BLaER1 (cell line): Measurements from ENCODE around the gene SBF2.
"Not testable (repeated sequence)": the region's sequence is repeated elsewhere in the genome, so short reads cannot be mapped to it uniquely, and the experiment has no call there.

Experiments
- H3K27ac ChIP-seq: shearing (Covaris generic); formaldehyde crosslinking; 2 replicates; pipeline ENCODE4 v1.8.1; 2022
- H3K27me3 ChIP-seq: shearing (Covaris generic); formaldehyde crosslinking; 2 replicates; pipeline ENCODE4 v1.8.1; 2022
- H3K36me3 ChIP-seq: shearing (Covaris generic); formaldehyde crosslinking; 2 replicates; pipeline ENCODE4 v1.8.1; 2022
- H3K4me1 ChIP-seq: shearing (Covaris generic); formaldehyde crosslinking; 2 replicates; pipeline ENCODE4 v1.8.1; 2022
- H3K4me2 ChIP-seq: shearing (Covaris generic); formaldehyde crosslinking; 2 replicates; pipeline ENCODE4 v1.8.1; 2022
- H3K4me3 ChIP-seq: shearing (Covaris generic); formaldehyde crosslinking; 2 replicates; pipeline ENCODE4 v1.8.1; 2022
- H3K9ac ChIP-seq: shearing (Covaris generic); formaldehyde crosslinking; 2 replicates; pipeline ENCODE4 v1.8.1; 2022
- H3K9me3 ChIP-seq: shearing (Covaris generic); formaldehyde crosslinking; 2 replicates; pipeline ENCODE4 v1.8.1; 2022
- H4K20me1 ChIP-seq: shearing (Covaris generic); formaldehyde crosslinking; 2 replicates; pipeline ENCODE4 v1.8.1; 2022
- Cebpa-rat ChIP-seq: shearing (Covaris generic); IDR thresholded peaks from 2 replicates; pipeline ENCODE4 v1.8.1; 2022

The SBF2 gene

GRCh38 chr11:10004526-10005113 lies 289.4 kb downstream of the SBF2 start:
- Histone ChIP-seq H3K9ac (no peak overlapping the region), H3K36me3 (no peaks in the 10 kb centered on the region), H3K27ac (no peak overlapping the region), H3K4me2 (no peak overlapping the region), H3K4me3 (no peak overlapping the region), H3K27me3 (no peaks in the 10 kb centered on the region), H4K20me1 (no peaks in the 10 kb centered on the region), H3K4me1 (no peaks in the 10 kb centered on the region), H3K9me3 (peaks cover 29% of the 10 kb centered on the region)
- no peak for TF ChIP-seq Cebpa-rat

- Histone ChIP-seq H4K20me1 (no peaks in the 10 kb centered on the region), H3K9ac (no peak overlapping the region), H3K4me2 (no peak overlapping the region), H3K36me3 (no peaks in the 10 kb centered on the region), H3K9me3 (peaks cover 12% of the 10 kb centered on the region), H3K27ac (no peak overlapping the region), H3K4me3 (no peak overlapping the region), H3K27me3 (no peaks in the 10 kb centered on the region), H3K4me1 (no peaks in the 10 kb centered on the region)
- TF ChIP-seq Cebpa-rat, result no peak
Measured at GRCh38 chr11:10002221-10002620, 291.8 kb downstream of the SBF2 start.

- Histone ChIP-seq H4K20me1 (no peaks in the 10 kb centered on the region), H3K4me2 (no peak overlapping the region), H3K9me3 (peaks cover 12% of the 10 kb centered on the region), H3K27me3 (no peaks in the 10 kb centered on the region), H3K4me1 (peaks cover 4% of the 10 kb centered on the region), H3K36me3 (no peaks in the 10 kb centered on the region), H3K9ac (no peak overlapping the region), H3K27ac (no peak overlapping the region), H3K4me3 (no peak overlapping the region)
- TF ChIP-seq Cebpa-rat, result no peak
Measured at GRCh38 chr11:9992306-9992705, 301.7 kb downstream of the SBF2 start.

- peaks cover 12% of the 10 kb centered on the region for H3K9me3 ChIP-seq
- TF ChIP-seq Cebpa-rat, result no peak
- no peak overlapping the region for H3K4me2 ChIP-seq
Measured at GRCh38 chr11:9990221-9990973, 303.6 kb downstream of the SBF2 start.

GRCh38 chr11:9987303-9987702 lies 306.7 kb downstream of the SBF2 start:
- not testable (repeated sequence) for H3K27me3 ChIP-seq, H3K4me3 ChIP-seq, H3K36me3 ChIP-seq, H3K9ac ChIP-seq, H4K20me1 ChIP-seq
- H3K4me2 ChIP-seq, result peak overlapping the region; percentile 51
- H3K27ac ChIP-seq, result peak overlapping the region; percentile 37
- H3K9me3 ChIP-seq, result peaks cover 31% of the 10 kb centered on the region
- H3K4me1 ChIP-seq, result peaks cover 23% of the 10 kb centered on the region

More at GRCh38 chr11:9990221-9990973, 303.6 kb downstream of the SBF2 start:
- H3K27me3 ChIP-seq, result no peaks in the 10 kb centered on the region
- no peaks in the 10 kb centered on the region for H3K36me3 ChIP-seq
- no peak overlapping the region for H3K4me3 ChIP-seq
- no peak overlapping the region for H3K27ac ChIP-seq
- H3K9ac ChIP-seq, result no peak overlapping the region
- no peaks in the 10 kb centered on the region for H4K20me1 ChIP-seq
- H3K4me1 ChIP-seq, result peaks cover 21% of the 10 kb centered on the region

GRCh38 chr11:9982796-9983579 lies 311.0 kb downstream of the SBF2 start:
- H3K36me3 ChIP-seq, result no peaks in the 10 kb centered on the region
- peaks cover 23% of the 10 kb centered on the region for H3K9me3 ChIP-seq
- H4K20me1 ChIP-seq, result no peaks in the 10 kb centered on the region
- no peaks in the 10 kb centered on the region for H3K27me3 ChIP-seq
- H3K4me3 ChIP-seq, result no peak overlapping the region
- H3K27ac ChIP-seq, result no peak overlapping the region
- H3K9ac ChIP-seq, result no peak overlapping the region
- TF ChIP-seq Cebpa-rat, result no peak
- no peak overlapping the region for H3K4me2 ChIP-seq
- H3K4me1 ChIP-seq, result peaks cover 26% of the 10 kb centered on the region

GRCh38 chr11:9982127-9982795 lies 311.8 kb downstream of the SBF2 start:
- Histone ChIP-seq H3K9me3 (peaks cover 19% of the 10 kb centered on the region), H3K4me3 (no peak overlapping the region), H3K4me1 (peaks cover 29% of the 10 kb centered on the region), H3K4me2 (no peak overlapping the region), H3K27me3 (no peaks in the 10 kb centered on the region), H3K27ac (no peak overlapping the region), H3K9ac (no peak overlapping the region), H3K36me3 (no peaks in the 10 kb centered on the region), H4K20me1 (no peaks in the 10 kb centered on the region)
- no peak for TF ChIP-seq Cebpa-rat

GRCh38 chr11:9980931-9981330 lies 313.1 kb downstream of the SBF2 start:
- no peaks in the 10 kb centered on the region for H3K27me3 ChIP-seq
- no peak overlapping the region for H3K4me2 ChIP-seq
- no peaks in the 10 kb centered on the region for H4K20me1 ChIP-seq
- peaks cover 19% of the 10 kb centered on the region for H3K9me3 ChIP-seq
- H3K4me3 ChIP-seq, result no peak overlapping the region
- no peak overlapping the region for H3K9ac ChIP-seq
- no peaks in the 10 kb centered on the region for H3K36me3 ChIP-seq
- H3K4me1 ChIP-seq, result peaks cover 19% of the 10 kb centered on the region
- TF ChIP-seq Cebpa-rat, result no peak
- no peak overlapping the region for H3K27ac ChIP-seq

GRCh38 chr11:9977554-9977953 lies 316.5 kb downstream of the SBF2 start:
- TF ChIP-seq Cebpa-rat, result no peak
- H3K9ac ChIP-seq, result no peak overlapping the region

More at GRCh38 chr11:9977554-9977953, 316.5 kb downstream of the SBF2 start:
- Histone ChIP-seq H3K4me2 (peak overlapping the region; percentile 46), H3K27me3 (no peaks in the 10 kb centered on the region), H3K4me3 (no peak overlapping the region), H3K4me1 (peaks cover 12% of the 10 kb centered on the region), H3K9me3 (peaks cover 2% of the 10 kb centered on the region), H3K36me3 (no peaks in the 10 kb centered on the region), H3K27ac (no peak overlapping the region), H4K20me1 (no peaks in the 10 kb centered on the region)
